Measurements from ENCODE around the gene SLC25A11.

DNA sequence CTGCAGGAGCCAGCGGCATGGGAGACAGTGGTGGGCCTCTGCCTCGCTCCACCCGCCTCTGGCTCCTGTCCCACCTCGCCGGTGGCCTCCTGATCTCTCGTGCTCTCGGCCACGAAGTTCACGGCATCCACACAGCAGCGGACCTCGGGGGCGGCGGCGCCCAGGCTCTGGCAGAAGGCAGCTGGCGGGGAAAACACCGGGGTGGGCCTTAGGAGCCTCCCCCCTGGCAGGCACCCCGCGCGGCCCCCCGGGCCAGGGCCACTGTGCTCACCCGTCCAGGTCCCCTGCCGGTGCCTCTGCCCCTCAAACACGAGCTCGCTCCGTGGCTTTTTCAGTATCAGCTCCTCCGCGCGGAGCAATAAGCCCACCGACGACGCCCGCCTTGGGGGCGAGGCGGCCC is 40.9 kb downstream of the SLC25A11 start:
- TF ChIP-seq GATA3 (IDR thresholded peaks at IDR 0.05; ENCODE audit: low read depth, low read length) (no peak), GATA2 (IDR thresholded peaks at IDR 0.05; ENCODE audit: low read depth, low read length) (no peak)
